ENCODE measurements around the gene DIPK1B.

Gene DIPK1B

DNA sequence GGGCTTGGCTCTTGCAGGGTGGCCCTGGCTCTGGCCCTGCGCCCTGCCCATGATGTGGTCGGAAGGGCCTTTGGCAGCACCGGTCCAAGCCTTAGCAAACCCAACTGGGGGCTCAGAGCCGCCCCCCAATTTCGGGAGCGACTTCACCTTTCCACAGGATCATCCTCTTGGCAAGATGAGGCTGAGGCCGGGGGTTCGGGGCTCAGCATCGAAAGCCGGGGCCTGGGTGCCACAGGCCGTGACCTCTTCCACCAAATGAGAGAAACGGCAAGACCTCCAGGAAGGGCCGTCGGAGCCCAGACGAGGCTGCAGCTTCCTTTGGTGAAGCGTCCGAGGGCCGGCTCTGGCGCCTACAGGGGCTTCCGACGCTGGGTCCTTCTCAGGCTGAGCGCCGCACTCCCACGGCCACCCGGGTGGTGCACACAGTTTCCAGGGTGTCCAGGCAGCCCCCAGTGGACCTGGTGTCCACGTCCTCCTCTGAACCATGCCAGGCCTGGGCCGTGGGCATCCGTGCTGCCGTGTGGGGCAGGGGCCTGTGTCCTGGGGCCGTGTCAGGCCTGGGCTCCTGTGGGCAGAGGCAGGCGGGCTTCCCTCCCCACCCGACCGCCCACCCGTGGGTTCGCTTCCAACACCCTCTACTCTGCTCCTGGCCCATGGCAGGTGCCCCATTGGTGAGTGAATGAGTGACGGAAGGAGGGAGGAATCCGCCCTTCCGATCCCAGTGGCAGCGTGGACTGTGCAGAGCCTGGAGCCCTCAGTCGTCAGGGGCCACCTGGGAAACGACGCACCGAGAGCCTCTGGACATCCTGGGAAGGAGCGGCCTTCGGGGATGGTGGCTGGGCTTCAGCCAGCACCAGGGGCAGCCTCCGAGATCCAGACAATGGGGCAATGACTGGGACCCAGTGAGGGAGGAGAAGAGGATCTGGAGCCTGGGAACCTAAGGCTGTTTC is 19.9 kb upstream of the DIPK1B start:
- TF ChIP-seq, protein P1, sequence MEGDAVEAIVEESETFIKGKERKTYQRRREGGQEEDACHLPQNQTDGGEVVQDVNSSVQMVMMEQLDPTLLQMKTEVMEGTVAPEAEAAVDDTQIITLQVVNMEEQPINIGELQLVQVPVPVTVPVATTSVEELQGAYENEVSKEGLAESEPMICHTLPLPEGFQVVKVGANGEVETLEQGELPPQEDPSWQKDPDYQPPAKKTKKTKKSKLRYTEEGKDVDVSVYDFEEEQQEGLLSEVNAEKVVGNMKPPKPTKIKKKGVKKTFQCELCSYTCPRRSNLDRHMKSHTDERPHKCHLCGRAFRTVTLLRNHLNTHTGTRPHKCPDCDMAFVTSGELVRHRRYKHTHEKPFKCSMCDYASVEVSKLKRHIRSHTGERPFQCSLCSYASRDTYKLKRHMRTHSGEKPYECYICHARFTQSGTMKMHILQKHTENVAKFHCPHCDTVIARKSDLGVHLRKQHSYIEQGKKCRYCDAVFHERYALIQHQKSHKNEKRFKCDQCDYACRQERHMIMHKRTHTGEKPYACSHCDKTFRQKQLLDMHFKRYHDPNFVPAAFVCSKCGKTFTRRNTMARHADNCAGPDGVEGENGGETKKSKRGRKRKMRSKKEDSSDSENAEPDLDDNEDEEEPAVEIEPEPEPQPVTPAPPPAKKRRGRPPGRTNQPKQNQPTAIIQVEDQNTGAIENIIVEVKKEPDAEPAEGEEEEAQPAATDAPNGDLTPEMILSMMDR (IDR thresholded peaks at IDR 0.05; ENCODE audit: low read length, missing control alignments): no peak
- H3K4me3 ChIP-seq (replicated peaks; ENCODE audit: low read depth, low read length): no peak overlapping the region
- no peak for DNase-seq (ENCODE audit: low read depth)

DNA sequence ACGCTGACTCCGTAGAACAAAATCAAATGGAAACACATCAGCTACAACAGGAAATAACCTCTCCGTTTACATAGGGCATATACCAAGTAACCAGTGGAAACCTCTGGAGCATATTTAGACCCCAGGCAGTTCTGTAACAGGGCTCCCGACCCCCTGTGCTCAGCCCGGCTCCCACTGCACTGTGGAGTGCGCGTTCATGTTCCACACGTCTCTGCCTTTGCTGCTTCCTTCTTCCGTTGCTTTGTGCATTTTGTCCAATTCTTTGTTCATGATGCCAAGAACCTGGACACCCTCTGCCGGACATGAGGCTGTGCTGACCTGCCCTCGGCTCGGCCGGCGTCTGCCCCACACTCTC is 19.3 kb upstream of the DIPK1B start:
- no peak for DNase-seq (ENCODE audit: low read depth)
- H3K4me3 ChIP-seq (replicated peaks; ENCODE audit: low read depth, low read length): no peak overlapping the region

GRCh38 chr9:136693490-136694162 is 18.7 kb upstream of the DIPK1B start:
- DNase-seq (ENCODE audit: low read depth): no peak
- H3K4me3 ChIP-seq (replicated peaks; ENCODE audit: low read depth, low read length): no peak overlapping the region
- TF ChIP-seq, protein P1 (IDR thresholded peaks at IDR 0.05; ENCODE audit: low read length, missing control alignments): no peak

More for the DNA sequence above, 19.3 kb upstream of the DIPK1B start:
- TF ChIP-seq, protein P1 (IDR thresholded peaks at IDR 0.05; ENCODE audit: low read length, missing control alignments): no peak

- DNase-seq (ENCODE audit: low read depth): peak; percentile 50
- TF ChIP-seq, protein P1 (IDR thresholded peaks at IDR 0.05; ENCODE audit: low read length, missing control alignments): peak; percentile 74
- H3K4me3 ChIP-seq (replicated peaks; ENCODE audit: low read depth, low read length): no peak overlapping the region
Measured at GRCh38 chr9:136694163-136694871, 18.1 kb upstream of the DIPK1B start.

DNA sequence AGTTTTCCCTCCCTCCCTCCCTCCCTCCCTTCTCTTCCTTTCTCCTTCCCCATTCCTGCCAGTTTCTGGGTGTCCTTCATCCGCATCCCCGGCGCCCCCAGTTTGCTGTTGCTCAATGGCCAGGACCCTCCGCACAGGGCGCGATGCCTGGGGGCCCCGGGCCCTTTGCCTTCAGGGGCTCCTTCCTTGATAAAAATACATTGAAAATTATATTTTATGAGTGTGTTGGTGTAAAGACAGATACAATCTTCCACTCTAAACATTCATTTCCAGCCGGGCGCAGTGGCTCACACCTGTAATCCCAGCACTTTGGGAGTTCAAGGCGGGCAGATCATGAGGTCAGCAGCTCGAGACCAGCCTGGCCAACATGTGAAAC is 17.5 kb upstream of the DIPK1B start:
- TF ChIP-seq, protein P1 (IDR thresholded peaks at IDR 0.05; ENCODE audit: low read length, missing control alignments): no peak
- no peak for DNase-seq (ENCODE audit: low read depth)
- no peak overlapping the region for H3K4me3 ChIP-seq (replicated peaks; ENCODE audit: low read depth, low read length)

DNA sequence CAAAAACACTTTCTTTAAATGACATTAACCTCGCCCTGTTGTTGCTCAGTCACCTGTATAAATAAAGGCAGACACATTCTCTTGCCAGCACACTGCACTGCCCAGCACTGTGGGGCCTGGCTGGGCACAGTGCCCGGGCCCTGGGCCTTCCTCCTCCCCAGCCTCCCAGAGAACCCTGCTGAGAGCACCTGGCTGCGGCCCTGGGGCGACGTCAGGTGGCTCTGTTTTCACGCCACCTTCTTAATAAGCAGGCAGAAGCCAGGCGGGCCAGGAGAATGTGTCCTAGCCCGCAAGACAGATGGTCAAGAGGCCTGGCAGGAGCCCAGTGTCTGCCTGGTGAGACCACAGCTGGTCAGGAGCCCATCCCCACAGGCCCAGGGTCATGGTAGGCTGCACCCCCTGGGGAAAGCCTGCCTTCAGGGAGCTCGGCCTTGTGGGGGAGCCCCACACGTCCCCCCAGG is 16.9 kb upstream of the DIPK1B start:
- DNase-seq (ENCODE audit: low read depth): no peak
- TF ChIP-seq, protein P1 (IDR thresholded peaks at IDR 0.05; ENCODE audit: low read length, missing control alignments): no peak
- no peak overlapping the region for H3K4me3 ChIP-seq (replicated peaks; ENCODE audit: low read depth, low read length)

All from fibroblast of pulmonary artery (primary cell).